ENCODE data around the gene TSPAN3.

GRCh38 chr15:77022646-77023575 lies 48.0 kb downstream of the TSPAN3 start:
- TF ChIP-seq CTCF (conservative IDR thresholded peaks at IDR 0.05; ENCODE audit: low read length) (no peak), EZH2phosphoT487 (IDR thresholded peaks at IDR 0.05; ENCODE audit: borderline replicate concordance, low read depth, low read length) (no peak)

Data from OCI-LY7 (cell line).